Kidney capillary endothelial cell (primary cell): ENCODE measurements around the gene TRIM46.
"Not testable (repeated sequence)": the region's sequence is repeated elsewhere in the genome, so short reads cannot be mapped to it uniquely, and the experiment has no call there.

Experiments
- DNase-seq: peaks from one replicate; pipeline ENCODE4 v3.0.0-alpha.2; 2018; ENCODE audit warnings: low spot score

The TRIM46 gene

GRCh38 chr1:155186067-155186793 is 12.6 kb downstream of the TRIM46 start:
- no peak for DNase-seq

GRCh38 chr1:155186794-155187455 is 13.3 kb downstream of the TRIM46 start:
- no peak for DNase-seq

- no peak for DNase-seq
Measured at GRCh38 chr1:155187456-155187891, 13.8 kb downstream of the TRIM46 start.

GRCh38 chr1:155188268-155188667 is 14.6 kb downstream of the TRIM46 start:
- DNase-seq: no peak

GRCh38 chr1:155189926-155190325 is 16.3 kb downstream of the TRIM46 start:
- not testable (repeated sequence) for DNase-seq

GRCh38 chr1:155191904-155192303 is 18.3 kb downstream of the TRIM46 start:
- no peak for DNase-seq

GRCh38 chr1:155192346-155193274 is 19.0 kb downstream of the TRIM46 start:
- DNase-seq: no peak

- DNase-seq: peak; percentile 88
Measured at GRCh38 chr1:155193275-155193990, 19.8 kb downstream of the TRIM46 start.

- DNase-seq: not testable (repeated sequence)
Measured at GRCh38 chr1:155193991-155194240, 20.3 kb downstream of the TRIM46 start.

GRCh38 chr1:155195201-155196102 is 21.8 kb downstream of the TRIM46 start:
- no peak for DNase-seq

- DNase-seq: no peak
Measured at GRCh38 chr1:155196103-155196892, 22.6 kb downstream of the TRIM46 start.

GRCh38 chr1:155196893-155197638 is 23.4 kb downstream of the TRIM46 start:
- no peak for DNase-seq

GRCh38 chr1:155197901-155198546 is 24.4 kb downstream of the TRIM46 start:
- DNase-seq: no peak

GRCh38 chr1:155198547-155198906 is 24.9 kb downstream of the TRIM46 start:
- DNase-seq: no peak

GRCh38 chr1:155199792-155200191 is 26.1 kb downstream of the TRIM46 start:
- DNase-seq: no peak

- DNase-seq: no peak
Measured at GRCh38 chr1:155200920-155201319, 27.3 kb downstream of the TRIM46 start.

- no peak for DNase-seq
Measured at GRCh38 chr1:155202198-155202597, 28.5 kb downstream of the TRIM46 start.

- DNase-seq: no peak
Measured at GRCh38 chr1:155202731-155203515, 29.3 kb downstream of the TRIM46 start.
